Sigmoid colon (tissue), 7 donors: ENCODE measurements around the gene SMIM14. TPM values are rescaled to one million over a fixed set of nuclear protein-coding genes. Genes with fewer than 3 reads are reported as not detected.
"Not testable (repeated sequence)": the region's sequence is repeated elsewhere in the genome, so short reads cannot be mapped to it uniquely, and the experiment has no call there.

Experiments
- DNase-seq: peaks from one replicate; pipeline ENCODE4 v3.0.0-alpha.2; 2019
- H3K27ac ChIP-seq, 4 donors: fragments of 200-600 bp; sonication (generic); one replicate each; pipeline ENCODE4 v1.5.1; 2016 to 2019; ENCODE audit warnings: mild to moderate bottlenecking in 1 of 4
- H3K27me3 ChIP-seq, 3 donors: fragments of 200-600 bp; sonication (generic); one replicate each; pipeline ENCODE4 v1.5.1; 2019; ENCODE audit warnings: mild to moderate bottlenecking in 1 of 3
- H3K36me3 ChIP-seq, 4 donors: fragments of 200-600 bp; sonication (generic); one replicate each; pipeline ENCODE4 v1.5.1; 2016 to 2019
- H3K4me1 ChIP-seq, 4 donors: fragments of 200-600 bp; sonication (generic); one replicate each; pipeline ENCODE4 v1.5.1; 2017 to 2019
- H3K4me3 ChIP-seq, 4 donors: fragments of 200-600 bp; sonication (generic); one replicate each; pipeline ENCODE4 v1.5.1; 2017 to 2019; ENCODE audit warnings: mild to moderate bottlenecking in 2 of 4, moderate library complexity in 1 of 4
- H3K9me3 ChIP-seq, 4 donors: fragments of 200-600 bp in 3 of 4; sonication (generic) in 3 of 4; one replicate each; pipeline versions ENCODE4 v1.5.1 to v1.6.1; 2013 to 2019
- EP300 ChIP-seq, 4 donors: sonication (generic); formaldehyde crosslinking; IDR thresholded peaks; one replicate each; pipeline ENCODE4 v1.6.1; 2017; ENCODE audit warnings: antibody characterized with exemption in 4 of 4
- POLR2A ChIP-seq, 2 donors: fragments of 450-650 bp; IDR thresholded peaks; one replicate each; pipeline ENCODE4 v1.6.1; 2016; ENCODE audit warnings: antibody characterized with exemption in 2 of 2, mild to moderate bottlenecking in 2 of 2, moderate library complexity in 2 of 2
- POLR2AphosphoS5 ChIP-seq, 4 donors: sonication (generic); formaldehyde crosslinking; IDR thresholded peaks; one replicate each; pipeline ENCODE4 v1.6.1; 2017; ENCODE audit warnings: antibody characterized with exemption in 4 of 4
- WGBS, 2 donors: extraction: QIAGEN DNeasy Blood & Tissue Kit; methylation state at CpG; one replicate each; pipeline ENCODE4 v1.1.7; 2013; 5-methylcytosine and 5-hydroxymethylcytosine counted together
- intact Hi-C: fragments of 100-400 bp; cut with DNase I; formaldehyde crosslinking; loops from one replicate; pipeline ENCODE4 v1.15.1; 2023
- polyA plus RNA-seq, 3 donors: library from polyadenylated mRNA; stranded (reverse); fragments of 200-250 nt; gene quantifications; one replicate each; pipeline ENCODE4 v1.2.3, GENCODE V29; 2013
- total RNA-seq, 4 donors: library from RNA; depleted of rRNA; stranded (reverse); fragments of >200 nt; gene quantifications; one replicate each; pipeline ENCODE4 v1.1.0, GENCODE V29; 2016
- TF ChIP-seq, protein P1 (sequence below), 4 experiments: fragments of 450-650 bp in 3 of 4; fragments of 200-600 bp in 1 of 4; IDR thresholded peaks; one replicate each; pipeline ENCODE4 v1.5.1; 2016 to 2019; ENCODE audit warnings: antibody characterized with exemption in 4 of 4, mild to moderate bottlenecking in 3 of 4, moderate library complexity in 2 of 4
- donor health status: healthy with polysubstance abuse.
- donor health status: Bipolar disorder and iron deficiency.
- donor health status: healthy.

SMIM14 gene
- total and polyA plus RNA-seq, 7 donors, result 16.6 to 341 (median 33.9) TPM

DNA sequence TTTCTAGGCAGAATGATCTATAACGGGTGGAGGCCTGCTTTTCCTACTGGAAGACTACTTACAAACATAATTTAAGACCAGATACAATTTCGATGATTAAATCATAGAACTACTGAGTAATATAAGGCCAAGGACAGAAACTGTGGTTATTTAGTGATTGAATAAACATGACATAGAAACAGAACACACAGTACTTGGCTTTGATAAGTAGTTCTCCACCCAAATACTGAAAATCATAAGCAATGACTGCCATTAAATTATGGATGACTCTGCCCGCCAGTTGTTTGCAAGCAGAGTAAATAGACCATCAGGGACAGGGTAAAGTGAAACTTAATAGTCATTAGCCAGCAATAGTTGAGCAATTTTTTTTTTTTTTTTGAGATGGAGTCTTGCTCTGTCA lies 17.2 kb upstream of the SMIM14 start:
- intact Hi-C loops, result no loop called here
- Histone ChIP-seq H3K27me3 (no peaks in the 10 kb centered on the region), H3K4me3 (no peak overlapping the region), H3K27ac (peak overlapping the region in 2 of 4 donors; percentile 28 to 51), H3K36me3 (no peaks in the 10 kb centered on the region), H3K4me1 (no peaks in the 10 kb centered on the region), H3K9me3 (no peaks in the 10 kb centered on the region)
- TF ChIP-seq POLR2AphosphoS5 (IDR thresholded peaks at IDR 0.05), result peak in 3 of 4 donors; percentile 33 to 62 (median 49)
- TF ChIP-seq EP300 (IDR thresholded peaks at IDR 0.05), result no peak
- DNase-seq, result peak; percentile 78
- whole genome bisulfite sequencing, 2 donors, result 66 to 72% methylated on average over 3 of the region's 3 CpGs

DNA sequence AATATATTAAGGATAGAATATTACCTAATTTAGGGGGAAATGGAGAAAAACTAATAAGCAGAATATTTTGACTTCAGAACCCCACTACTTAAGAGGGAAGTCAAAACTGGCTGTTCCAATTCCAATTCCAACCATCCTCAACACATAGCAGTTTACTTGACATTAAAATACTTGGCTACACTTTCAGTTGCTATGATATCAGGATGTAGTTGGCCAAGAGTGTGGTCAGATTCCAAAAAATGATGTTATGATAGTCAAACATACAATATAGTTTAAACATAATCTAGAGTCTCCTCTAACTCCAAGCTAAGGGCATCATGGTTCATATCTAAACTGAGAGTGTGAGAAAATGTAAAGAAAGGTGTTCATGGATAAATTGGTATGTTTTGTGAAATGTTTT lies 16.5 kb upstream of the SMIM14 start:
- no peak overlapping the region for H3K4me3 ChIP-seq
- TF ChIP-seq POLR2AphosphoS5 (IDR thresholded peaks at IDR 0.05) (no peak), EP300 (IDR thresholded peaks at IDR 0.05) (no peak), POLR2A (IDR thresholded peaks at IDR 0.05) (no peak)
- TF ChIP-seq, protein P1, sequence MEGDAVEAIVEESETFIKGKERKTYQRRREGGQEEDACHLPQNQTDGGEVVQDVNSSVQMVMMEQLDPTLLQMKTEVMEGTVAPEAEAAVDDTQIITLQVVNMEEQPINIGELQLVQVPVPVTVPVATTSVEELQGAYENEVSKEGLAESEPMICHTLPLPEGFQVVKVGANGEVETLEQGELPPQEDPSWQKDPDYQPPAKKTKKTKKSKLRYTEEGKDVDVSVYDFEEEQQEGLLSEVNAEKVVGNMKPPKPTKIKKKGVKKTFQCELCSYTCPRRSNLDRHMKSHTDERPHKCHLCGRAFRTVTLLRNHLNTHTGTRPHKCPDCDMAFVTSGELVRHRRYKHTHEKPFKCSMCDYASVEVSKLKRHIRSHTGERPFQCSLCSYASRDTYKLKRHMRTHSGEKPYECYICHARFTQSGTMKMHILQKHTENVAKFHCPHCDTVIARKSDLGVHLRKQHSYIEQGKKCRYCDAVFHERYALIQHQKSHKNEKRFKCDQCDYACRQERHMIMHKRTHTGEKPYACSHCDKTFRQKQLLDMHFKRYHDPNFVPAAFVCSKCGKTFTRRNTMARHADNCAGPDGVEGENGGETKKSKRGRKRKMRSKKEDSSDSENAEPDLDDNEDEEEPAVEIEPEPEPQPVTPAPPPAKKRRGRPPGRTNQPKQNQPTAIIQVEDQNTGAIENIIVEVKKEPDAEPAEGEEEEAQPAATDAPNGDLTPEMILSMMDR (IDR thresholded peaks at IDR 0.05), result no peak
- no peaks in the 10 kb centered on the region for H3K9me3 ChIP-seq
- no peak for DNase-seq
- H3K27me3 ChIP-seq, result no peaks in the 10 kb centered on the region
- H3K4me1 ChIP-seq, result no peaks in the 10 kb centered on the region
- H3K27ac ChIP-seq, result peak overlapping the region in 3 of 4 donors; percentile 28 to 51 (median 29)
- intact Hi-C loops, result no loop called here
- no peaks in the 10 kb centered on the region for H3K36me3 ChIP-seq

DNA sequence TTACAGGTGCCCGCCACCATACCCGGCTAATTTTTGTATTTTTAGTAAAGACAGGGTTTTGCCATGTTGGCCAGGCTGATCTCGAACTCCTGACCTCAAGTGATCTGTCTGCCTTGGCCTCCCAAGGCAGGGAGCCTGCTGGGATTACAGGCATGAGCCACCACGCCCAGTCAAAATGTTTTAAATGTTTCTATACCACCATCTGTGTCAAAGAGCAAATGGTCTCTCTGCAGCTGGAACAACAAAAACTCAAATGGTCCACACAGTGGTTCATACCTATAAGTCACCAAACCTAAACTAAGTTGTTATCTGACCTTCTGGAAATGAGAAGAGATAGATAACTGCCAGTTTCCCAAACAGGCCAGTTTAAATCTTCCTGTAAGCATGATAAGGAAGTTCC lies 12.9 kb upstream of the SMIM14 start:
- DNase-seq, H3K36me3 ChIP-seq, intact Hi-C loops, H3K4me1 ChIP-seq, H3K27me3 ChIP-seq, H3K4me3 ChIP-seq, H3K27ac ChIP-seq, H3K9me3 ChIP-seq: not testable (repeated sequence)
- 85 to 95% methylated on average over 4 of the region's 4 CpGs for WGBS, 2 donors

DNA sequence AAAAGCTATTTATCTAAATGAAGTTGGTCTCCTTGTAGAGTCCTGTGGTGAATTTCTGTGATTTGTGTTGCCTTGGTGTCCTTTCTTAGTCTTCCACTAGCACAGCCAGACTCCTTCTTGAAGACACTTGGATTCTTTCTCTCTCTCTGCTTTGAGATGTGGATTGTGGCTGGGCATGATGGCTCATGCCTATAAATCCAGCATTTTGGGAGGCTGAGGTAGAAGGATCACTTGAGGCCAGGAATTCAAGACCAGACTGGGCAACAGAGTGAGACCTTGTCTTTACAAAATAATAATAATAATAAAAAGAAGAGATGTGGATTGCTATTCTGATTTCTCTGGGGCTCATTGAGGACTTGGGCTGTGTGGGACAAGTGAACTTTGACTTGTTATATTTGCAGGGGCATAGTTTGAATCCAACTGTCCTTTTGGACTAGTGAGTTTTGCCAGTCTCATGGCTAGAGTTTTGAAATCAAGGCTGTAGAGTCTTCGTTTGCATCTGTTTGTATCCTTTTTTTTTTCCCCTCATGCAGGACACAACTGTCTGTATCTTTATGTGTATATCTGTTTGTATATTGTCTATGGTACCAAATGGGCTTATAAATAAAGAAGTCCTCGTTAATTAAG lies 11.1 kb upstream of the SMIM14 start:
- Histone ChIP-seq H3K9me3 (no peaks in the 10 kb centered on the region), H3K27me3 (no peaks in the 10 kb centered on the region), H3K36me3 (no peaks in the 10 kb centered on the region), H3K4me3 (no peak overlapping the region), H3K27ac (no peak overlapping the region), H3K4me1 (no peaks in the 10 kb centered on the region)
- intact Hi-C loops, result no loop called here
- TF ChIP-seq POLR2A (IDR thresholded peaks at IDR 0.05), result no peak
- no peak for TF ChIP-seq EP300 (IDR thresholded peaks at IDR 0.05)
- TF ChIP-seq, protein P1 (IDR thresholded peaks at IDR 0.05), result no peak
- no peak for TF ChIP-seq POLR2AphosphoS5 (IDR thresholded peaks at IDR 0.05)
- no peak for DNase-seq
- 84 to 90% methylated on average over 2 of the region's 2 CpGs for WGBS, 2 donors

DNA sequence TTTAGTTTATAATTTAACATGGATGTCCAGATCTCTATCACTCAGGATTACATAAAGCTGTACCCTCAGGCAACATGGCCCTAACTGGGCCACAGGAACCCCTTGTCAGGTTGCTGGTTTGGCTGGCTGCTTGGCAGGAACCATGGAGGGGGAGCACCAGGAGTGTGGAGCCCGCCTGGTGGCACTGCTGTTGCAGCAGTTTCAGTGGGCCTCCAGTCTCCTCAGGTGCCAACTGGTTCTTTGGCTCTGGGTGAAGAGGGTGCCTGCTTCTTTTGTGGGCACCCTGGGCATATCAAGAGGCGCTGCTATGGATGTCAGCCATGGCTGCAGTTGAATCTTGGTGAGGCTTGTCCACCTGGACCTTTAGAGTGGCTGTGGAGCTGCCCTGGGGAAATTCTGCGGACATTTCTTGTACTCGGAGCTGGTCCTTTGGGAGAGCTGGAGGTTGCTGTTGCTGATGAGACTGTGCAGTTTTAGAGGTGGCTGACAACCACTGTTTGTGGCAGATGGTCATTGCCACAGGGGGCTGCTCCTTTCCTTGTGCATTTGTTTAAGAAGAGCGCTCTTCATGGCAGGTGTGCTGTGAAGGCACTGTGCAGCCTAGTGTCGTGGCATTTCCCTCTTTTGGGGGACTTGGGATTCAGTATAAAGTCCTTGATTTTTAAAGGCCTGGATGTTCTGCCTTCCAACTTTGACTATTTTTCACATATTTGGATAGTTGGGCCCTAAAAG lies 10.3 kb upstream of the SMIM14 start:
- Histone ChIP-seq H3K9me3 (no peaks in the 10 kb centered on the region), H3K27ac (no peak overlapping the region), H3K27me3 (no peaks in the 10 kb centered on the region), H3K36me3 (no peaks in the 10 kb centered on the region), H3K4me3 (no peak overlapping the region), H3K4me1 (no peaks in the 10 kb centered on the region)
- WGBS, 2 donors, result 92 to 95% methylated on average over 6 of the region's 6 CpGs
- intact Hi-C loops, result no loop called here
- TF ChIP-seq POLR2A (IDR thresholded peaks at IDR 0.05) (no peak), EP300 (IDR thresholded peaks at IDR 0.05) (no peak), POLR2AphosphoS5 (IDR thresholded peaks at IDR 0.05) (no peak)
- TF ChIP-seq, protein P1 (IDR thresholded peaks at IDR 0.05), result no peak
- DNase-seq, result no peak
